ENCODE data around the gene MANEAL. TPM values are rescaled to one million over a fixed set of nuclear protein-coding genes. Genes with fewer than 3 reads are reported as not detected.
A peak's percentile ranks its signal among the peaks of the same experiment; 100 is the strongest.

Gene MANEAL
- total and polyA plus RNA-seq, 2 of the 13 experiments (the other 11 are each of a cell fraction or from before 2014, with no cell fraction given) = 20.8 to 26.4 TPM

- peak; percentile 90 for TF ChIP-seq AFF4 (CRISPR knock-in tag; IDR thresholded peaks at IDR 0.05)
- TF ChIP-seq TOE1 (CRISPR knock-in tag; IDR thresholded peaks at IDR 0.05) = peak; percentile 99; the same call in 1 of the 2 replicates
- TF ChIP-seq HOXD1 (CRISPR knock-in tag; IDR thresholded peaks at IDR 0.05) = peak; percentile 99
- no peak for TF ChIP-seq CHD2 (IDR thresholded peaks at IDR 0.05; ENCODE audit: low read depth, low read length)
- TF ChIP-seq CREB3 (CRISPR knock-in tag; IDR thresholded peaks at IDR 0.05) = peak; percentile 99
- peak; percentile 98 for TF ChIP-seq ZBTB1 (CRISPR knock-in tag; IDR thresholded peaks at IDR 0.05; ENCODE audit: borderline replicate concordance)
- TF ChIP-seq TBX2 (CRISPR knock-in tag; IDR thresholded peaks at IDR 0.05; ENCODE audit: borderline replicate concordance) = peak; percentile 92
- peak; percentile 99 for TF ChIP-seq ZFYVE20 (CRISPR knock-in tag; IDR thresholded peaks at IDR 0.05; ENCODE audit: borderline replicate concordance, low read depth)
- TF ChIP-seq ZNF275 (CRISPR knock-in tag; IDR thresholded peaks at IDR 0.05; ENCODE audit: borderline replicate concordance) = peak; percentile 98
- peak; percentile 94 for TF ChIP-seq ZNF780A (CRISPR knock-in tag; IDR thresholded peaks at IDR 0.05)
- TF ChIP-seq ZNF850 (CRISPR knock-in tag; conservative IDR thresholded peaks at IDR 0.05) = peak; percentile 95
- peak; percentile 100 for TF ChIP-seq NKX3-1 (CRISPR knock-in tag; IDR thresholded peaks at IDR 0.05)
- peak; percentile 99 for TF ChIP-seq ATAD3A (CRISPR knock-in tag; IDR thresholded peaks at IDR 0.05)
- TF ChIP-seq ZNF652 (CRISPR knock-in tag; IDR thresholded peaks at IDR 0.05; ENCODE audit: borderline replicate concordance, low read depth) = peak; percentile 58; the same call in 1 of the 2 replicates
- TF ChIP-seq GATA4 (IDR thresholded peaks at IDR 0.05; ENCODE audit: borderline replicate concordance, low read depth) = no peak
- peak; percentile 94 for TF ChIP-seq ZSCAN25 (CRISPR knock-in tag; IDR thresholded peaks at IDR 0.05)
- peak; percentile 99 for TF ChIP-seq ZNF280B (CRISPR knock-in tag; IDR thresholded peaks at IDR 0.05; ENCODE audit: borderline replicate concordance)
- peak; percentile 94; the same call in 1 of the 2 replicates for TF ChIP-seq PRMT3 (CRISPR knock-in tag; IDR thresholded peaks at IDR 0.05; ENCODE audit: borderline replicate concordance, low read depth)
- TF ChIP-seq ZSCAN29 (CRISPR knock-in tag; conservative IDR thresholded peaks at IDR 0.05) = no peak
Measured at GRCh38 chr1:37764414-37764825, 29.2 kb upstream of the MANEAL start (continued).

All from HepG2 (cell line).